Stromal cell of bone marrow (primary cell): Measurements from ENCODE around the gene KCTD17.

Experiments used
- DNase-seq: peaks from one replicate; pipeline ENCODE4 v3.0.0-alpha.2; 2012; ENCODE audit warnings: low read depth

The KCTD17 gene

DNA sequence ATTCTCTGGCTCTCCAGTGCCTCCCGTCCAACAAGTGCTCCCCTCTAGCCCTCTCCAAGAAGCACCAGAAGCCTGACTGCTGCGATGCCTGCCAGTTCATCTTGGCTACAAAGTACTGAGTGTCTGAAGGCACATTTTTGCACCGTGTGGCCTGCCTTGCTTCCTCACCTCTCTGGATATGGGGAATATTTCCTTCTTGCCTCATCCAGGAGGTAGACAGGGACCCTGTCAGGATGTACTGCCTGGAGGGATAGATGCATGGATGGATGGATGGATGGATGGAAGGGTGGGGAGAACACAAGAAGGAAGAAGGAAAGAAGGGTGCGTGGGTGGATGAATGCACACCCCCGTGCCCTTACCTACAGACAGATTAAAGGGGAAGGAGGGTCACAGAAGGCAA lies 27.6 kb downstream of the KCTD17 start:
- no peak for DNase-seq

- DNase-seq: peak; percentile 8
Measured at GRCh38 chr22:37079668-37080171, 28.2 kb downstream of the KCTD17 start.

DNA sequence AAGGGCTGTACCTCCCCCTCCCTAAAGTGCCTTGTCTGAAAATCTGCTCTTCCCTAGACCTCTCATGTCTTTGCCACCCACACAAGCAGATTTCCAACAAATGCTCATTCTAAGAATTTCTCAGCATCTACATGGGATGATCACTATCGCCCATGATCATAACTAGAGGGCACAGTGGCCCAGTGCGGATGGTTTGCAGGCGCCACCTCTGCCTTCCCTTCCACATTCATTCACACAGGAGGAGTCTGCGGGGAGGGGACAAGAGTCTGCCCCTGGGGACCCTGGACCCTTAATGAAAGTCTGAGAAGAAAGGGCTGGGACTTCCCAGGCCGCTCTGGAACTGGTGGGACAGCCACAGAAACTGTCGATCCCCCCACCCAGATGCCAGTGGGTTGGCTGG lies 28.9 kb downstream of the KCTD17 start:
- no peak for DNase-seq

DNA sequence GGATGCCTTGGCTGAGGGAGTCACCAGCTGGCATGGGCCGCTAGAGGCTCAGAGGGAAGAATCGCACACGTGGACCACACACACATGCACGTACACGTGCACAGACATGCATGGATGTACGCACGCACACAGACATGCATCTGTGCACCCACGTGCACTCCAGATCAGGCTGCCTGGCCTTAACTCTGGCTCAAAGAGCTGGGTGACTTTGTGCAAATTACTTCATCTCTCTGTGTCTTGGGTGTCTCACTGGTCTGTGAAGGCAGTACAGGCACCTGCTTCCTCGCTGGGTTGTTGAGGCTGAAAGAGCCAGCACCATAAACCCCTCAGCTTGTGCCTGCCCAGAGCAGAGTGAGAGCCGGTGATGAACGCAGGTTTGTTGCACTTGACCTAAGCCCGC lies 29.3 kb downstream of the KCTD17 start:
- DNase-seq: no peak

GRCh38 chr22:37082251-37082873 lies 30.8 kb downstream of the KCTD17 start:
- no peak for DNase-seq

- DNase-seq: no peak
Measured at GRCh38 chr22:37083914-37084313, 32.4 kb downstream of the KCTD17 start.

DNA sequence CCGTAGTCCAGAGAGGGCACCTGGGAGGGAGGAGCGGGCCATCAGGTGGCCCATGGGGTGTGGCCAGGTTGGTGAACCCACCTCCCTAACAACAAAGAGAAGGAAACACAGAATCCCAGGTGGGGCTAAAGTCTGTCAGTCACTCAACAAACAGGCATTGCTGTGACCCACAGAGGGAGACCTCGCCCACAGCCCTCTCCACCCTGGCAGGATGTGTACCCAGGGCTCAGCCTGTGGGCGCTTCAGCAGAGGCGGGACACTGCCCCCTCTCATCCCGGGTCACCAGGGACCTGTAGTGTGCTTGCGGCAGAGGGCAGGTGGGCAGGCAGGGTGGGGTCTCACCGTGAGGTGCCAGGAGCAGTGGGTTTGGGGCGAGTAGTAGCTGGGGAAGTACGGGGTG lies 32.8 kb downstream of the KCTD17 start:
- DNase-seq: no peak

GRCh38 chr22:37086184-37086583 lies 34.6 kb downstream of the KCTD17 start:
- no peak for DNase-seq

DNA sequence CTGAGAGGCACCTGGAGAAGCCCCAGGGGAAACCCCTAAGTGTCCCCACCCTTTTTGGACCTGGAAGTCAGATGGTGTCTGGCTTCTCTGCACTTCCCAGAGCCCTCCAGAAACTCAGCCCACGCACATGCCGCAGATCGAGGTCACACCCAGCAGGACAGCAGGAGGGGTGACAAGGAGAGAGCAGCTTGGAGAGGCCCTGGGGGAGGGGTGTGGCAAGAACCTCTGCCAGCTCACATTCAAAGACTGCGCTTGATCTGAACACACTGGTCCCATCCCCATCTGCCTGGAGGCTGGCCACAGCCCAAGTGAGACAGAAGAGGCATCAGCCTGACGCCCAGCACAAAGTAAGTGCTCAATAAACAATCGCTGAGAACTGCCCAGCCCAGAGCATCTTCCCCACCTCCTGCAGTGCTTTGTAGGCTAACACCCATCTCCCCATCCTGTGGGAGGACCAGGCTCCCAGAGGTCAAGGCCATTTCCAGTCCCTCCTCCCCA lies 36.6 kb downstream of the KCTD17 start:
- DNase-seq: no peak

DNA sequence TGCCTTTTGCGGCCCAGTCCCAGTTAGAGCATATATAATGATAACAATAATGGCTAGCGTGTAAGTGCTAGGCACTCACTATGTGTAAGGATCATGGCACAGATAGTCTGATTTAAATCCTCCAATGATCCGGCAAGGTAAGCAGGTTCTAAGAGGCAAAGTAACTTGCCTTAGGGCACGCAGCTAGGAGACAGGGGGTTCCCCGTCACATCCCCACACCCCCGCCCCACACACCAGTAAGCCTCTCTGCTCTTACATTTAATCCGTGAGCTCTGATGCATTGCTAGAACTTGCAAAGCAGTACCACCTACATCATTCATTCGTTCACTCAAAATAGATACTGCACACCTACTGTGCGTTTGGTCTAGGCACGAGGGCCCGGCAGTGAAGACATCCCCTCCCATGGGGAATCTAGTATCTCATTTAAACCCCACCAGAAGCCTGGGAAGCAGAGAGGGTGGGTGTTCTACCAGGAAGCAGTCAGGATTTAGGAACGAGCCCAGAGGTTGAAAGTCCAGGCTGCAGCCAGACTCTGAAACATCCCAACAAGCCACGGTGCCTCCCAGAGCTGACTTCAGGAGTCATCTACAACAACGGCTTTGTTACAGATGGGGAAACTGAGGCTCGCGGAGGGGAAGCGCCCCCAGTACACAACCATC lies 37.3 kb downstream of the KCTD17 start:
- no peak for DNase-seq

- DNase-seq: peak; percentile 13
Measured at GRCh38 chr22:37089434-37089833, 37.9 kb downstream of the KCTD17 start.

GRCh38 chr22:37090920-37091695 lies 39.6 kb downstream of the KCTD17 start:
- no peak for DNase-seq

DNA sequence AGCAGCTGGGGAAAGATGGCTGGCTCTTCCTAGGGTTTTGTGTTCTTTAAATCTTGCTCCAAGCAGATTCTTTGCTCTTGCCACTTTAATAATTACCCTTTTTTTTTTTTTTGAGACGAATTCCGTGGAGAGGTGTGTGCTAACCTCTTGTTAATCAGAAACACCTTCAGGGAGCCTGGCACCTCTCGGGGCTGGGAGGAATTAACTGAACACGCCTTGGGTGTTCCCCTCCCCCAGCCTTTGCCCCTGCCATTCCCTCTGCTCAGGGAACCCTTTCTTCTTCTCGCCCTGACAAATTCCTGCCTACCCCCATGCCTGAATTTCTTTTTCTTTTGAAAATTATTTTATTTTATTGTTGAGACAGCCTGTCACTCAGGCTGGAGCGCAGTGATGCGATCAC lies 40.5 kb downstream of the KCTD17 start:
- no peak for DNase-seq

DNA sequence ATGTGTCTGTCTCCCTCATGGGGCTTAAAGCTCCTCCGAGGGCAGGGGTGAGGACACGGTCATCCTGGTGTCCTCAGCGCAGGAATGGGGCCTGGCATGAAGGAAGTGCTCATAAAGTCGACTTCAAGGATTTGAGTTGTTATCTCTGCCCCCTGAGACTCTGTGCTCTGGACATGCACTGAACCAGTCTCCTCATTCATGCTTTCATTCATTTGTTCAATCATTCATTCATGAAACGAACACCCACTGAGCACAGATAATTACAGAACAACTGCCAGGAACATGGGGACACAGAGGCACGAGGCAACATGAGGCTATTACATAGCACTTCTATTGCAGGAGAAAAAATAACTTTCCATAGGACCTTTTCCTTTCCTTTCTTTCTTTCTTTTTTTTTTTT lies 41.5 kb downstream of the KCTD17 start:
- no peak for DNase-seq

- no peak for DNase-seq
Measured at GRCh38 chr22:37094239-37094638, 42.7 kb downstream of the KCTD17 start.

GRCh38 chr22:37095113-37095512 lies 43.6 kb downstream of the KCTD17 start:
- no peak for DNase-seq

- no peak for DNase-seq
Measured at GRCh38 chr22:37097346-37097745, 45.8 kb downstream of the KCTD17 start.

GRCh38 chr22:37098976-37099591 lies 47.5 kb downstream of the KCTD17 start:
- no peak for DNase-seq

DNA sequence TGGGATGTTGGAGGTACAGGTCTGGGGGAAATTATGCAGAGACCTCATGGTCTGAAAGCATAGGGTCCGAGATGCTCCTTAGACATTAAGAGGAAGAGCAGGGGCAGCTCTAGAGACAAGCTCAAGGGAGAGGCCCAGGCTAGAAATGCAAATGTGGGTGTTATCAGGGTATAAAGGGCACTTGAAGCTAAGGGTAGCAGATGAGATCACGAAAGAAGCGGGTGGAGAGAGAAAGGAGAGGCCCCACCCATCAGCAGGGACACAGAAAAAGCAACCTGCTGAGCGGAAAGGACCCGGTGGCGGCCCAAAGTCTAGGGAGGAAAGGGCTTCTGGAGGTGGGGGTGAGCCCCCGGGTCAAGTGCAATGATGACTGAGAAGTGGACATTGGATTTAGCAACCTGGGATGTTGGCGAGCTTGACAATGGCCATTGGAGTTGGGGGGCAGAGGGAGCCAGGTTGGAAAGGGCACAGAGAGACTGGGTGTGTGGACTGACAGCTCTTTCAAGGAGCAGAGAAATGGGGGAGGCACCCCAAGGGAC lies 49.1 kb downstream of the KCTD17 start:
- no peak for DNase-seq

- no peak for DNase-seq
Measured at GRCh38 chr22:37101311-37102066, 49.9 kb downstream of the KCTD17 start.

- DNase-seq: no peak
Measured at GRCh38 chr22:37103151-37103550, 51.6 kb downstream of the KCTD17 start.
